ENCODE data around the gene ENTR1.
A peak's percentile ranks its signal among the peaks of the same experiment; 100 is the strongest.
"Not testable (repeated sequence)": the region's sequence is repeated elsewhere in the genome, so short reads cannot be mapped to it uniquely, and the experiment has no call there.

ENTR1 gene

DNA sequence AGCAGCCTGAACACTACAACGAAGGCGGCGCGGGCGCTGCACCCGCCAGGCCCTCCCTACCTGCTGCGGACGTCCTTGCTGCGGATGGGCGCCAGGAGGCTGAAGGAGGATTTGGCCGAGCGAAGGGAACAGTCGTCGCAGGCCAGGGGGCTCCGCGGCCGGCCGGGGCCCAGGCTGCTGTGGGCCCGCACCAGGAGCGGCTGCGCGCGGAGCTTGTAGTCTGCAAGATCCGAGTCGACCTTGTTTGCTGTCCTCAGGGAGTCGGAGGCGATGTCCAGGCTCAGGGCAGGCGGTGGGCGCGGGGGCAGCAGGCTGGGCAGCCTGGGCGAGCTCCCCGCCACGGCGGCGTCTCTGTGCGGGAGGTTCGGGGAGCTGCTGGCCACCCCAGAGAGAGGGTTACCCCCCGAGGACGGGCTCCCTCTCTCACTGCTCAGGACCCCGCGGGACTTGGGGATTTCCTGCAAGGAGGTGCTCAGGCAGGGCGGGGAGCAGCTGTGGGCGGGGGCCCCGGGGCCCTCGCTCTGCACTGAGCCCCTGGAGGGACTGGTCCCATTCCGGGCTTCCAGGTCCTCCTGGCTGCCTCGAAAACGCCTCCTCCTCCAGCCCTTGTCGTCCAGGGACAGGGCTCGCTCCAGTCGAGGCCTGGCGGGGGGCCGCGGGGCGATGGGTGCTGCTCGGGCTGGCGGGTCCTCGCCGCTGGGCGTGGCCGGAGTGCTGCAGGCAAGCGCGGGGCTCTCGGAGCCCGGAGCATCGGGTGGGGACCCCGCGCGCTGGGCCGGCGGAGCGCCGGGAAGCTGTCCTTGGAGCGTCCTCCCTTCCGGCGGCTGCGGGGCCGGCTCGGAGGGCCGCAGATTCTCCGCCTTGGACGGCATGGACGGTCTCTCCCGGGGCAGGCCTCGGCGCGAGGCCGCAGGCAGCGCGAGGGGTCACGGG lies 28.4 kb upstream of the ENTR1 start:
- peak; percentile 32 to 47 for DNase-seq (ENCODE audit: low read depth in 1 of 2, low spot score in 1 of 2)

DNA sequence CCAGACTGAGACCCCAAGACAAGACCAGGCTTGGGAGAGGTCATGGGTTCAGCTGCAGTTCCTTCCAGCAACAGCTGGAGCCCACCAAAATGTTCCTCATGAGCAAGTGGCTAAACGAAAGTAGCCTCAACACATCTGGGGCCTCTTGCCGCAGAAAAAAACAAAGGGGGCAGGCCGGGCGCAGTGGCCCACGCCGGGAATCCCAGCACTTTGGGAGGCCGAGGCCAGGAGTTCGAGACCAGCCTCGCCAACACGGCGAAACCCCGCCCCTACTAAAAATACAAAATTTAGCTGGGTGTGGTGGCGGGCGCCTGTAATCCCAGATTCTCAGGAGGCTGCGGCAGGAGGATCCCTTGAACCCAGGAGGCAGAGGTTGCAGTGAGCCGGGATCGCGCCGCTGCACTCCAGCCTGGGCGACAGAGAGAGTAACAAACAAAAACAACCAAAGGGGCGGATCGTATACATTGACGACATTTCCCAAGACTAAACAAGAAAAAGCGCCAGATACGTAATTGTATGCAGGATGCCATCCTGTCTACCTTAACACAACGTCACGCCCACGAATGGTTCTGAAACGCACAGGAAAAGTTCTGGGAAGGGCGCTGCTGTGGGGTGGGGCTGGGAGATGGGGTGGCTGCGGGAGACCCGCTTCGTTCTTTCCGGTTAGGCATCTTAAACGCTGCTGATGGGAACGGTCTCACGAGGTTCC lies 27.6 kb upstream of the ENTR1 start:
- no peak for DNase-seq (ENCODE audit: low read depth in 1 of 2, low spot score in 1 of 2)

DNA sequence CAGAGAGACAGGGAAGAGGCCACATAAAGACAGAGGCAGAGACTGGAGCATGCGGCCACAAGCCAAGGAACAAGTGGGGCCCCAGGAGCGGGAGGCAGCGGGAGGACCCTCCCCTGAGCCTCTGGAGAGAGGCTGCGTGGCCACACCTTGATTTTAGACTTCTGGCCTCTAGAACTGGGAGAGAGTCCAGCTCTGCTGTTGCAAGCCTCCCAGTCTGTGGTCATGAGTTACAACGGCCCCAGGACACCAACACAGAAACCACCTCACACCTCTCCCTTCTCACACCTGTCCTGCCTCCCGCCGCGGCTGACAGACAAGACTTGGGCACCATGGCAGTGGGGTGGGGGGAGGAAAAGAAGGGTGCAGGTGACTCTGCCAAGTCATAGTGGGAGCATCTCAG lies 27.0 kb upstream of the ENTR1 start:
- DNase-seq (ENCODE audit: low read depth in 1 of 2, low spot score in 1 of 2) = no peak

DNA sequence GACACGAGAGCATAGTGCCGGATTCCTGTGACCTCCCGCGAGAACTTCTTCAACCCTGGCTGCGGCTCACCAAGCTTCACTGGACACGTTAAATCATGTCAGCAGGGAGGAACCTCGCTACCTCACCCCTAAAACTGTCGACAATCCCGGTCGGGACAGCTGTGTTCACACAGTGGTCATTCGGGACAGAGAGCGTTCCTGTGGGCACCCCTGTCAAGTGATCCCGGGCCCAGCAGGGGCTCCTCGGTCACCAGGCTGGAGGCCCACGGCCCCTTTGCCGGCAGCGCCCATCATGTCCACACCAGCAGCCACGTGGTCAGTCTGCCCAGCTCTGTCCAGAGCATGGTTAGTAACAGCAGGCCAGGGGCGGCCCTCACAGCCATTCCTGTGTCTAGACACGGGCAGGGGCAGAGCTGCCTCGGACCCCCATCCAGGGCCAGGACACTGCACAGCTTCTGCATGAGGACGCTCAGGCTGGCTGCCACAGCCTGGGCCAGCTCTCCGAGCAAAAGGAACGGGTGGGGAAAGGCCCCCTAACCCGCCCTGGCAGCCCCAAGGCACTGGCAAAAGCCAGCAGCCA lies 25.7 kb upstream of the ENTR1 start:
- no peak for DNase-seq (ENCODE audit: low read depth in 1 of 2, low spot score in 1 of 2)

DNA sequence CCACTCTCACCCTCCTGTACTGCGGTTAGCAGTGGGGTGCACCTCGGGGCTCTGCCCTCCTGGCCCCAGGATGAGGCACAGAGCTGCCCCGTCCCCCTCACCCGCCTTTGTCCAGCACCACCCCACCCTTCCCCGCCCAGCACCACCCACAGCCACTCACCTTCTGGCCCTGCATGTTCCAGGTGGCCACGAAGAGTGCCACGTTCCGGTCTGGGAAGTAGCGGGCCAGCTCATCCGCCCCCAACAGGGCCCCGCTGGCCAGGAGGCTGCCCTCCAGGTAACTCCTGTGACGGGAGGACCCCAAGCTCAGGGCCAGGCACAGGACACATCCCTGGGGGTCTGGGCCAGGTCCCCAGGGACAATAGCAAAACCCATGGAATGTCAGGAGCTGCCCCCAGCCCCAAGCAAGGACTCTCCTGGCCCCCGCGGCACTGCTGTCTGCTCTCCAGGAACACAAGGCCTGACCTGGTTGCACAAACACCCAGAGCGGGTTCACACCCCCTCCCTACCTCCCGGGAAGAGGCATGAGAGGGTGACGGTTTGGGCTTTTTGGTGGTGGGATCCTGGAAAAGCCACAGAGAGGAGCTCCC lies 24.3 kb upstream of the ENTR1 start:
- DNase-seq (ENCODE audit: low read depth in 1 of 2, low spot score in 1 of 2) = no peak

DNA sequence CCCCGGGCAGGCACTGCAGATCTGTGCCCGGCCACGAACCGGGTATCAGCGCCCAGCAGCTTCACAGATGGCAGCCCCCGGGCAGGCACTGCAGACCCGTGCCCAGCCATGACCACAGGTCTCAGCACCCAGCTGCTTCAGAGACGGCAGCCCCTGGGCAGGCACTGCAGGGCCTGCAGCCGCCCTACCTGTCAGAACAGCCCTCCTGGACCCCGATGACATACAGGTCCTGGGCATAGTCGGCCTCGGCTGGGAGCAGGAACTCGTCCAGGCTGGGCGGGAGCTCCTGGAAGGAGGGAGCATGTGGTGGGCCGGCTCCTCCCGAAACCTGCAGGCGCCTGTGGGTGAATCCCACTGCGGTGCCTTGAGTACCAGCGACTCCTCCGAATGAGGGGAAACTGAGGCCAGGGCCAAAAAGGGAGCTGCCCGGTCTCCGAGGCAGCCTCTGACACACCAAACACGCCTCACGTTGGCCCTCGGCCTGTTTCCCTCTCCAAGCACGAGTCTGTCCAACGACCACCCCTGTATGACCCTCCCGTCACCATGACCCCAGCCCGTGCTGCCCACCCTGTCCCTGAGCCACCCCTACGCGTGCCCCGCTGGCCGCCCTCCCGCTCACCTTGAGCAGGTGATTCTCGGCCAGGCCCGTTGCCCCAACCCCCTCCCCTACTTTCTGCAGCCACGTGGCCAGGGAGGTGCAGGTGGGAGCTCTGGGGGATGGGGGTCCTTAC lies 23.6 kb upstream of the ENTR1 start:
- DNase-seq (ENCODE audit: low read depth in 1 of 2, low spot score in 1 of 2) = no peak

DNA sequence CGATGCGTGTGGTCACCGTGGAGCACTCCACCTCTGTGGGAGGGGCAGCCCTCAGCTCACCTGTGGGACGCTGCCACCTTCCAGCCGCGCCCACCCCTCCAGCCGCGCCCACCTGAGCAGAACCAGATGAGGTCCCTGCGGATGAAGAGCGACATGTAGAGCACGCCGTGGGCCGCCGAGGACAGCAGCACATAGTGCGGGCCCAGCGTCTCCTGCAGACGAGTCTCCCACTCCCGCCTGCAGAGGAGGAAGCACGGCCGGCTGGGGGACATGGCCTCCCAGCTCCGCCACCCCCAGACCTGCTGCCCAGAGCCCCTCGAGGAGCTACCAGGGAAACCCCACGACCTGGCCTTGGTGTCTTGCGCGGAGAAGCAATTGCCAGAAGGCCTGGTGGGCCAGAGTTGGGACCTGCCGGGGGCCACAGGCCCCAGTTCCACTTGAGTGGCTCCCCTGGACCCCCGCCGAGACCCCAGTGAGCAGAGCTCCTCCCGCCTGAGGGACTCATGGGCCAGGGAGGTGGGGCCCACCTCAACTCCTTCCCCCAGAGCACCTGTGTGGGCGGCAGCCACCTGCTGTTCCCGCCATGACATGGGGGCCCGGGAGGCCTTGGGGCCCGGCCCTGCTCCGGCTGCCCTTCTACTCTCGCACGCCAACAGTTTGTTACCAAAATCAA lies 22.8 kb upstream of the ENTR1 start:
- DNase-seq (ENCODE audit: low read depth in 1 of 2, low spot score in 1 of 2) = no peak

DNA sequence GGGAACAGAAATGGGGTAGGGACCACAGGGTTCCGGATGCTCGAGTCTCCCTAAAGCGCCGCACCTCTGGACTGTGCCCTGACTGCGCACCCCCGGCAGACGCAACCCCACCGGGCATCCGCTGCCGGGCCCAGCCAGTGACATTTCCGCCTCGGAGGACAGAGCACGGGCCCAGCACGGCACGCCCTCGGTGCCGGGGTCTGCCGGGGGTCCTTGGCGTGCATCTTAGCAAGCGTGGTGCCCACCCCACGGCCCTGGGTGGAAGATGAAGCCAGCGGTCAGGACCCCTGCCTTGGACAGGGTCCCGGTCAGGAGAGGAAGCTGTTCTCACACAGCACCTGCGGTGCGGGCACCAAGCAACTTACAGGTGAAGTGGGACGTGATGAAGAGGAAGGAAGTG lies 22.2 kb upstream of the ENTR1 start:
- DNase-seq (ENCODE audit: low read depth in 1 of 2, low spot score in 1 of 2) = no peak

DNA sequence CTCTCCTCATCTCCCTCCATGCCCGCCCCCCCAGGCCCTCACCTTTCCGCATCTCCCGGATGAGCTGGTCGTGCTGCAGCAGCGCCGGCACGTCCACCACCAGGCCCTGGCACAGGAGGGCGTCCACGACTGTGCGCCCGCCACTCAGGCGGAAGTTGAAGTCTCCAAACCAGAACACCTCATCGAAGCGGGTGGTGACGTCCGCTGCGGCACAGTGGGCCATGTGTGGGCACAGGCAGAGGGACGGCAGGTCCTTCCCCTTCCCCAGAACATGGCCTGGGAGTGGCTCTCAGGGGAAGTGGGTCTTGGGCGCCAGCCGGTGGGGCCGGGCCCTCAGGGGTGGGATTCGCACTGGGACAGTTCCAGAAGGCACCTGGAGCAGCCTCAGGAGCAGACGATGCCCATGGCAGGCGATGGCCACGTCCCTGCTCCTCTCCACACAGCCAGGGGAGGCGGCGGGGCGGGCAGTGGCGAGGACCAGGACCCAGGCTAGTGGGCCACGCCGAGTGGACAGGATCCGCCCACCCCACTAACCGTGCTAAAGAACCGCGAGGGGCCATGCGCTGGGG lies 21.5 kb upstream of the ENTR1 start:
- DNase-seq (ENCODE audit: low read depth in 1 of 2, low spot score in 1 of 2) = no peak

DNA sequence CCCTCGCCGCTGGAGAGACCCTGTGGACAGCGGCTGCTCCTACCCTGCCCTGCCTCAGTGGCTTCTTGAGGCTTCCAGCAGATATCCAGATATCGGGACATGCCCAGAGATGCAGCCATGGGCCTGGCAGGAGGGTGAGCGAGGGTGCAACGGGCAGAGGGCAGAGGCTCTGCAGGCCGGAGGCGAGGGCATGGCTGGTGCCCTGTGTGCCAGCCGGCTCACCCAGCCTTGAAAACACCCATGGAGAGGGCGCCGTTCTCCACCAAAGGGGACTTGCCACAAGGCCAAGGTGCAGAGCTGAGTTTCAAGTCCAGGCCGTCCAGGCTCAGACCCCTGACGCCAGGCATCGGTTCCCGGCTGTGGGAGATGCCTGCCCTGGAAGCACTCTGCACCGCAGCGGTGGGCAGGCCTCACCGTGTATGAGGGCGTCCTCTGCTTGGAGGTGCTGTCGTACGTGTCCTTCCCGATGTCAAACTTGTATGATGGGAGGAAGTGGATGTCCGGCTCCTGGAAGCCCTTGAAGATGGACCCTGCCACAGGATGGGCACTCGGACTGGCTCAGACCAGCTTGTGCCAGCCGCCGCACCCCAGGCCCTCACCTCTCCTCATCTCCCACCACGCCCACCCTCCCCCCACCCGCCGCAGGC lies 20.3 kb upstream of the ENTR1 start:
- no peak for DNase-seq (ENCODE audit: low read depth in 1 of 2, low spot score in 1 of 2)

DNA sequence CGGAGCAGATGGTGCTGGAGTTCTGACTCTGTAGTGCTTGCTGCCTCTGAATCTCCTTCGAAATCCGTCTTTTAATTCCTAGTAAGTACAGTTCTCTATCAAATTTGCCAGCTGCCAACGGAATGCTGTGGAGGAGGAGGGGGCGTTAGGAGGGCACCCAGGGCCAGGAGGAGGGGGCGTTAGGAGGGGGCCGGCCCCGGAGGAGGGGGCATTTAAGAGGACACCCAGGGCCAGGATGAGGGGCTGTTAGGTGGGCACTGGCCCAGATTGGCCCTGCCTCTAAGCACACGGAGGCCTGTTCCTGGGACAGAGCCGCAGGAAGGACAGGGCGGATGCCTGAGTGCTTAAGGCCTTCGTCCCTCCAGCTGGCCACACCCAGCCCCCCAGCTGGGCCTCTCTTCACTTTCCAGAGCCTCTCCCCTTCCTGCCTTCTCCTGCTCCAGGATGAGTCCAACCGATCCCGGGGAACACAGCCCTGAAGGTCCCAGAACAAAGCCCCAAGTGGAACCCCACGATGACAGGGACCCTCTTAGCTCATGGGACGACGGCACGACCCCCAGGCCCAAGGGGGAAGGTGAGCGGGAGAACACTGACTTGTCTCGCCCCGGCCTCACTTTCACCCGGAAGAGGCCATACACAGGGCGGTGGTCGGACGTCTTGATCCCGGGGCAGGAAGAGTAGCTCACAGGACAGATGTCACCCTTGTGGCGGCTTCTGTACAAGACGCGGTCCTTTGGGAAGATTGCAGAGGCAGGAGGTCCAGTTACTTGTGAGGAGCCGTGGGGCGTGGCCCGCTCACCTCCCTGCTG lies 19.5 kb upstream of the ENTR1 start:
- DNase-seq (ENCODE audit: low read depth in 1 of 2, low spot score in 1 of 2) = no peak

DNA sequence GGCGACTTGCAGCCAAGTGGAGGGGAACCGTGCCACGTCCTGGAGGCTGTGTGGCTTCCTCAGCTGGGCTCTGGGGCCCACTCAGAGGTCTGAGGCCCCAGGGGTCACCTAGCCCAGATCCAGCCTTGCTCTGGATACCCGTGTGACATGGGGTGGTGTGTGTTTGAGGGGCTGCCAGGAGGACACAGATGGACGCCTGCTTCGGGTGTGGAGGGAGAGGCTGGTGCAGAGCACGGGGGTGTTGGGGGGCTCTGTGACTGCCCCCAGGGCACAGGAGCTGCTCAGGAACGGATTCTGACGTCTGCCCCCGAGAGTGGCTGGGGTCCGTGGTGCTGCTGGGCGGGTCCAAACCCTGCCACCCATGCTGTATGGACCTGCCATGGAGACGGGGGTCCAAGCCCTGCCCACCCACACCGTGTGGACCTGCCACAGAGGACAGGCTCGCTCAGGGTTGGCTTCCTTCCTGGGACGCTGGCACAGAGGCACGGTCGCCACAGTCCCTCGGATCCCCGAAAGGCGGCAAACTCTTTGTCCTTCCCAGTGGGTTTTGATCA lies 18.7 kb upstream of the ENTR1 start:
- DNase-seq (ENCODE audit: low read depth in 1 of 2, low spot score in 1 of 2) = no peak

DNA sequence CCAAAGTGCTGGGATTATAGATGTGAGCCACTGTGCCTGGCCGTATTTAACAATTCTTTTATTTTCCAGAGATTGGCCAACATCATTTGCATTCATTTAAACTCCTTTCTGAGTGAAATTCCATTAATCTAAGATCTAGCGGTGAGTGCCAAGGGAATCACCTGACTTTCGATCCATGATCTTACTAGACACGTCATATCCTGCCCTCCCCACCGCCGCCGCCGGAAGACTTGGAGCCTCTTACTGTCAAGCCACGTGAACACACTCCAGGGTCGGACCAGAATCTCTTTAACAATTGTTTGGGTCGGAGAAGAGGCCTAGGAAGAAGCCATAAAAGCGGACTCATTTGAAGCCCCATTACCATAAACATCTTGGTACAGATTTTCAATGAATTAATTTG lies 16.4 kb upstream of the ENTR1 start:
- DNase-seq (ENCODE audit: low read depth in 1 of 2, low spot score in 1 of 2) = no peak

DNA sequence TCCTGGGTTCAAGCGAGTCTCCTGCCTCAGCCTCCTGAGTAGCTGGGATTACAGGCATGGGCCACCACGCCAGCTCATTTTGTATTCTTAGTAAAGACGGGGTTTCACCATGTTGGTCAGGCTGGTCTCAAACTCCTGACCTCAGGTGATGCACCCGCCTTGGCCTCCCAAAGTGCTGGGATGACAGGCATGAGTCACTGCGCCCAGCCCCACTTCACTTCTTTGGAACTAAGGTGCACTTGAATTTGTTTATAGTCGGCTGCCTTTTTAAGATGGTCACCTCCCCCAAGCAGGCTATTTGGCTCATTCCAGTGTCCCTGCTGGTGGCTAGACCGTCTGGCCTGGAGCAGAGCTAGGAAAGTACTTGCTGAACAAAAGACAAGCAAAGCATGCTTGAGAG lies 15.0 kb upstream of the ENTR1 start:
- not testable (repeated sequence) for DNase-seq (ENCODE audit: low read depth in 1 of 2, low spot score in 1 of 2)

DNA sequence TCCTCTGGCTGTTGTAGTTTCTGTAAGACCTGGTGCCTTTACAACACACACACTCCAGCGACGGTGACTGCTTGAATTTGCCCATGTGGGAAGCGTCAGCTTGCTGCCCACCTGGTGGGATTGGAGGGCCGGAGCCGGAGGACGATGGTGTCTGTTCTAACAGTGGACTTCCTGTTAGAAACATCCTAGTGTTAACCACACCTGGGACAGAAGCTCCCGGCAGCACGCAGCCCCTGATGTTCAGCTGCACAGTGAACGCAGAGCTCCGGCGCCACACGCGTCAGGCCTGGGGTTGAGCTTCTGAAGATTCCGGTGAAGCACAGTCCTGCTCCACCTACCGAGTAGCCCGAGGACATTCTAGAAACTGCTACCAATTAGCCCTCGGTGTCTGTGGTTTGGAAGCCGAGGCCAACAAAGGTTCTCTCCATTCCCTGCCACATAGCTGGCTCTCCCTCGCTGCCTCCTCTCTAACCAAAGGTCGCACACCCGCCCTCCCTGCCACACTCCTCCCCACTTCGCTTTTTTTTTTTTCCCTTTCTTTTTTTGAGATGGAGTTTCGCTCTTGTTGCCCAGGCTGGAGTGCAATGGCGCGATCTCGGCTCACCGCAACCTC lies 14.4 kb upstream of the ENTR1 start:
- no peak for DNase-seq (ENCODE audit: low read depth in 1 of 2, low spot score in 1 of 2)

DNA sequence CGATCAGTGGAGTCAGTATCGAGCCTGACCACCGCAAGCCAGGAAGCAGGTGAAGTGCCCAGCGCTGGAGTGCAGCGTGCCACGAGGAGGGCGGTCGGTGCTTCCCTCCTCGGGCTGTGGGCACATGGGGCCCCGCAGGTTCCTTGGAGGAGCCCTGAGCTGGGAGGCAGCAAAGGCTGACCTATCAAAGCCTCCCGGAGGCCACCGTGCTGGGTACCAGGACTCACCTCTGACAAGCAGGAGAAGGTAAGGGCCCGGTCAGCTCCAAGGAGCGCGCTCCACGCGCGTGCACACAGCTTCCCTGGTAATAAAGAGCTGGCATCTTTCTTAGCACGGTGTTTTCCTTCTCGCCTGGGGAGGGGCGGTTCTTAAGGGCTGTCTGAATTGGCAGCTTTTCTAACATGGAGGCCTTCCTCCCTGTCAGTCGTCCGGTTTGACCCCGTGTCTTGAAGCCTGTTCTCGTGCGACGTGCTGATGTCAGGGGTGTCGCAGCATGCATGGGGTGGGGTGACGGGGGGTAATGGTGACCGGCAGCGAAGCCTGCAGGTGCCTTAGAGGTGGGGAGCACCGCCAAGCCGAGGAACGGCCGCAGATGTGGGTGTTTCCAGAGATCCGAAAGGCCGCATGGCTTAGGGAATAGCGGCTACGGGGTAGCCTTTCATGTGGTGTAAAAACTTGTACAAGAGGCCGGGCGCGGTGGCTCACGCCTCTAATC lies 13.2 kb upstream of the ENTR1 start:
- DNase-seq (ENCODE audit: low read depth in 1 of 2, low spot score in 1 of 2) = no peak

DNA sequence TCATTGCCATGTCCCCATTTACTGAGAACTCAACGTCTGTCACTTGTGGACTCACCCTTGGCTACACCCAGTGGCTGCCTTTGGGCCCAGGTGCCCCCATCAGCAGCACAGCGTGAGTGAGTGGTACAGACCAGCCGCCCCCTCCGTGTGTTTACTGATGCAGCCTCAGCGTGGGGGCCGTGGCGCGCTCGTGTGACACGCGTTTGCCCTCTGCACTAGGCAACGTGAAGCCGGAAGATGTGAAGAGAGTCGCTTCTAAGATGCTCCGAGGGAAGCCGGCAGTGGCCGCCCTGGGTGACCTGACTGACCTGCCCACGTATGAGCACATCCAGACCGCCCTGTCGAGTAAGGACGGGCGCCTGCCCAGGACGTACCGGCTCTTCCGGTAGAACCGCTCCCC lies 12.5 kb upstream of the ENTR1 start:
- DNase-seq (ENCODE audit: low read depth in 1 of 2, low spot score in 1 of 2) = no peak

DNA sequence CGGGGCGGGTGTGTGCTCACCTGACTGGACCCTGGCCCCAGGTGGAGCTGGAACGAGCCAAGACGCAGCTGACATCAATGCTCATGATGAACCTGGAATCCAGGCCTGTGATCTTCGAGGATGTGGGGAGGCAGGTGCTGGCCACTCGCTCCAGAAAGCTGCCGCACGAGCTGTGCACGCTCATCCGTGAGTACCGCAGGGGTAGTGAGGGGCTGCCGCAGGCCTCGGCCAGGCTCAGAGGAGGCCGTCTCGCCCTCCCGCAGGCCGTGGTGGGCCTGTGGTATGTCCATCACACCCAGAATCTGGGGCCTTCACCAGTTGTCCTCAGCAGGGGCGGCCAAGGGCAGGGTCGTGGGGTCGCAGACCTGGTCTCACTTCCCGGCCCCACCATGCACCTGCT lies 11.4 kb upstream of the ENTR1 start:
- no peak for DNase-seq (ENCODE audit: low read depth in 1 of 2, low spot score in 1 of 2)
